CD4-positive, alpha-beta T cell treated with Interleukin-17A for 4 hours (primary cell): ENCODE data around the gene MZF1.
"Not testable (repeated sequence)": the region's sequence is repeated elsewhere in the genome, so short reads cannot be mapped to it uniquely, and the experiment has no call there.

Source experiments
- DNase-seq: peaks from one replicate; pipeline ENCODE4 v3.0.0-alpha.2; 2020; ENCODE audit warnings: mixed read lengths

MZF1 gene

GRCh38 chr19:58572818-58573657 lies at the start of gene MZF1:
Gene MZF1 (minus strand): TSS chr19:58573335. CDS start chr19:58571389, 1,946 bp downstream.
- DNase-seq: peak; percentile 100

GRCh38 chr19:58607213-58607612 lies 34.1 kb upstream of the MZF1 start:
- DNase-seq: not testable (repeated sequence)

GRCh38 chr19:58606251-58606896 lies 33.2 kb upstream of the MZF1 start:
- DNase-seq: not testable (repeated sequence)

GRCh38 chr19:58586133-58586765 lies 13.1 kb upstream of the MZF1 start:
- DNase-seq: no peak

GRCh38 chr19:58585442-58586132 lies 12.5 kb upstream of the MZF1 start:
- DNase-seq: no peak

GRCh38 chr19:58584498-58585441 lies 11.6 kb upstream of the MZF1 start:
- DNase-seq: no peak

GRCh38 chr19:58582985-58583384 lies 9.8 kb upstream of the MZF1 start:
- no peak for DNase-seq

- DNase-seq: peak; percentile 92
Observed at GRCh38 chr19:58581227-58582141, 8.3 kb upstream of the MZF1 start.

- DNase-seq: no peak
Observed at GRCh38 chr19:58579473-58580142, 6.5 kb upstream of the MZF1 start.

GRCh38 chr19:58578012-58578925 lies 5.1 kb upstream of the MZF1 start:
- no peak for DNase-seq

GRCh38 chr19:58577581-58577980 lies 4.4 kb upstream of the MZF1 start:
- not testable (repeated sequence) for DNase-seq

- DNase-seq: peak; percentile 79
Observed at GRCh38 chr19:58575183-58576041, 2.3 kb upstream of the MZF1 start.

- no peak for DNase-seq
Observed at GRCh38 chr19:58573658-58574164, 576 bp upstream of the MZF1 start.

- no peak for DNase-seq
Observed at GRCh38 chr19:58572026-58572817, 913 bp downstream of the MZF1 start.

GRCh38 chr19:58571575-58571947 lies 1.6 kb downstream of the MZF1 start:
- DNase-seq: no peak

- no peak for DNase-seq
Observed at GRCh38 chr19:58570770-58571574, 2.2 kb downstream of the MZF1 start.
